Measurements from ENCODE around the gene PPL.

Gene PPL

DNA sequence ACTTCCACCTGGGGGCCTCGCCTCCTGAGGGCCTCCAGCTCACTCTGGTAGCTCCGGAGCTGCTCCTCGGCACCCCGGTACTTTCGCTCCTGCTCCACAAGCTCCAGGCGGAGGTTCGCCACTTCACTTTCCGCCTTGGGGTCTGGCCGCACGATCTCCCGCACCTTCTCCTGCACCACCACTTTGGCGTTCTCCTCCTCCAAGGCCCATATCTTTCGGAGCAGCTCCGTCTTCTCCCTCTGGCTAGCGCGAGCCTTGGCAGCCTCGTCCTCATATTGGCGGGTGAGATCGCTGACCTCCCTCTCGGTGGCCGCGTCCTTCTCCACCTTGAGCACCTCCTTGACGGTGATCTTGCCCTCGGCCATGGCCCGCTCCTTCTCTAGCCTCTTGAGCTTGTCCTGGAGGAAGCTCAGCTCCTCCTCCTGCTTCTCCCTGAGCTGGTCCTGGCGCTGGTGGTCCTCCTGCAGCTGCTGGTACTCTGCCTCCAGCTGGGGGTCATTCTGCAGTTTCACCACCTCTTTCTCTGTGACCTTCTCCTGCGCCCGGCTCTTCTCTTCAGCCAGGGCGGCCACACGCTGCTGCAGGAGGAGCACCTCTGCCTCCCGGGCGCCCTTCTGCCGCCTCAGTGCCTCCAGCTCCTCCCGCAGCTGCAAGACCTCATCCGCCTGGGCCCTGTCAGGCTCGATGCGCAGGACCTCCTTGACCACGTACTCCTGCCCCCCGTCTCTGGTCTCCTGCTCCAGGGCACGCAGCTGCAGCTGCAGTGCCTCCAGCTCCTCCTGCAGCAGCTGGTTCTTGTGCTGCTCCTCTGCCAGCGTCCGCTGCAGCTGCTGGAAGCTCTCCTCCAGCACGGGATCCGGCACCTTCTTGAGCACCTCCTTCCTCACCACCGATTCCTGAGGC, 51.7 kb downstream of the PPL start:
- no peak for DNase-seq

DNA sequence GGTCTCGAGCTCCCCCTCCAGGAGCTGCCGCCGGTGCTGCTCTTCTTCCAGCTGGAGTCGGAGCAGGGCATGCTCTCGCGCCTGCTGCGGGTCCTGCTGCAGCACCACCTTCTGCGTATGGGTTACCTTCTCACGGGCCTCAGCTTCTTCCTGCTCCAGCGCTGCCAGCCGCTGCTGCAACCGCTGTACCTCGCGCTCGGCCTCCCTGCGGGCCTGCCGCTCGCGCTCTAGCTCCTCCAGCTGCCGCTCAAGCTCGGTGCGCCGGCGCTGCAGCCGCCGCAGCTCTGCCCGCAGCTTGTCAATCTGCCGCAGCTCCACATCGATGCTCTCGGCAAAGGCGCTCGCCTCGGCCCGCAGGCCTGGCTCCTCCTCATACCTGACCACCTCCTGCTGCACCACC, 52.7 kb downstream of the PPL start:
- no peak for DNase-seq

DNA sequence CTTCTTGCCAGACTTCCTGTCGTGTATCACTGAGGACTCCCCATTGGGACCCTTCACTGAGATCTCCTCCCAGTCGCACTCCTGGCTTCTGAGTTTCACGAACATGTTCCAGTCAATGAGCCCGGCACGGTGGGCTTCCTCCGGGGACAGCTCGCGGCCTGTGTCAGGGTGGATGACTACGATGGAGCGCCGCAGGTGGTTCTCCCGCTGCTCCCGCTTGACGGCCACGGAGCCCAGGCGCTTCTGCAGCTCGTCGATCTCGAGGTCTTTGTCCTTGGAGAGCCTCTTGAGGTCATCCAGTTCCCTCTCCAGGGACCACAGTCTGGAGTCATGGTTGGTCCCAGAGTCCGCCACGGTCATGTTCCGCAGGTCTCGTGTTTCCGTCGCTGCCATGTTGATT, 53.4 kb downstream of the PPL start:
- DNase-seq, result no peak

DNA sequence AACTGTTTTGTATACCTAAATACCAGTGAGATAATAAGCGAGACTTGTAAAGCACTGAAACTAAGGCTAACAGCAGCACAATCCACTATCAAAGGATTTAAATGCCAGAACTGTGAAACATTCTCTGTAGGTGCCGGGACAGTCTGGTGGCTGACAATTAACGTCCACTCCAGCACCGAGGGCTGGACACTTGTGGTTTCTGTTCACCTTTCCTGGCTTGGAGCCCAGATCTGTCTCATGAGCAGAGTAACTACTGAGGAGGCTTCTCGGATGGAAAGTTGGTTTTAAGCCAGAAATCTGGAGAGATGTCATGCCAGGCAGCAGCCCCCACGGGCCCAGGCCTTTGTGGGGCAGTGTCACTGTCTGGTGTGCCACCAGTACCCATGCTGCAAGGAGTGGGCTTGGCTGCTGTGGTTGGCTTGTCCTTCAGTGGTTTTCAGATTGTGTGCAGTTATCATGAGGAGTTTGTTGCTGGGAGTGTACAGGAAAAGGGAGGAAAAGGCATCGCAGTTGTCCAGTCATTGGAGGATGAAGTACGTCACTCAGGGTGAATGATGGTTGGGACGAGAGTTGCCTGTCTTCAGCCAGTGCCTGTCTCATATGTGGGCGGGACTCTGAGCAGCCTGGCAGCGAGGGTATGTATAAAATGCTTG, 54.2 kb downstream of the PPL start:
- DNase-seq, result peak in 1 of 2 experiments; percentile 29

DNA sequence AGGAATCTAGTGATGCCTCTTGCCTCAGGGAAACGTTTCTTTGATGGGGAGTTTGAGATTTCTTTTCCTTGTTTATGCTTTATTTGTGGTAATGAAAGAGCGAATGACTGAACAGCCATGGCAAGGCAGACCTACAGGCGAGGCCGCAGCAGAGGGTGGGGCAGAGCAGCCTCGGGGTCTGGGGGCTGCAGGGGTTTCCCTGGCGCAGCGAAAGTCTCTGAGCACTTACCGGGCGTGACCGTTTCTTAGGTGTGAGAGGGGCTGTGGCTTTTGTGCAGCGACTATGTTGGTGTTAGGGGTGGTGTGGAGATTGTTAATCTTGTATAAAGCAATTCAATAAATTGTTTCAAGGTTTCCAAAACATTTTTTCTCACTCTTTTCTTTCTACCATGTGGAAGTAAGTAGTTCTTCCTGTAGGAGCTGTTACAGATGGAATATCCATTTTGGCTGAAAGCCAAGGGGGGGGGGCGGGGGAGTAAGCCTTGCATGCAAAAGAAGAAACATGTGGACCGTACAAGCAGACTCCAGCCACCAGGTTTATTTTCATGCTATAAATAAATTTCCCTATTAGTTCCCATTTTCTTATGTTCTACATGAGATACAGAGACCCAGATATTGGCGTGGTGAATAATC, 54.8 kb downstream of the PPL start:
- DNase-seq, result peak in 1 of 2 experiments; percentile 36

DNA sequence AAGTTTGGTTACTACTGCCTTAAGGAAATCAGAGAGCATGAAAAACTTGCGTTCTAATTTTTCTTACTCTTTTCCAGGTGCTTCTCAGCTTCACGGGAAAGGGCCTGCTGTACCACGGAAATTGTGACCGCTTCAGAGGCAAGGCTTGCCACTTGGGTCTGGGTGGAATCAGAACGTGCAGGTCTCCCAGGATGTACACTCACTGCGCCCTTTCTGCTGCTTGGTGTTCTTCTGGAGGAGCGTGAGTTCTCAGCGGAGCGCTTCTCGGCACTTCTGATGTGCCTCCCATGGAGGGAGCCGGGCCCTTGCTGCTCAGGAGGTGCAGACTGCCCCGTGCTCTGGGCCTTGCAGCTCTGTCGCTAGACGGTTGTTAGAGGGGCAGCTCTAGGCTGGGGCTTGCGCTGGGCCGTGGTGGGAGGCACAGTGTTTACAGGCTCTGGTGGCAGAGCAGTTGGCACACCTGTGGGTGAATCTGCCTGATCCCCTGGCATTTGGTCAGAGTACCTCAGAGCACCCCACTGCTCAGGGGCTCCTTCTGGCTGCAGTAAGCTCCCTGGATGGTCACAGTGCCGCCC, 56.9 kb downstream of the PPL start:
- DNase-seq, result no peak

DNA sequence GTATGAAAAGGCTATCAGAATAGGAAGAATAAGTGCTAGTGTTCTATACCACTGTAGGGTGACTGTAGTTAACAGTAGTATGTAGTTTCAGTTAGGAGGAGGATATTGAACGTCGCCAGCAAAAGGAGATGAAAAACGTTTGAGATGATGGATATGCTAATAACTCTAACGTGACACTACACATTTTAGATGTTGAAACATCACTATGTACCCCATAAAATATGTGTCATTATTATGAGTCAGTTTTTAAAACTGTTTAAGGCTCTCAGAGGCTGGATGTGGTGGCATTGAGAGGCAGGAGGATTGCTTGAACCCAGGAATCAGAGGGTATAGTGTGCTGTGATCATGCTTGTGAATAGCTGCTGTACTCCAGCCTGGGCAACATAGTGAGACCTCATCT, 57.9 kb downstream of the PPL start:
- DNase-seq, result no peak

DNA sequence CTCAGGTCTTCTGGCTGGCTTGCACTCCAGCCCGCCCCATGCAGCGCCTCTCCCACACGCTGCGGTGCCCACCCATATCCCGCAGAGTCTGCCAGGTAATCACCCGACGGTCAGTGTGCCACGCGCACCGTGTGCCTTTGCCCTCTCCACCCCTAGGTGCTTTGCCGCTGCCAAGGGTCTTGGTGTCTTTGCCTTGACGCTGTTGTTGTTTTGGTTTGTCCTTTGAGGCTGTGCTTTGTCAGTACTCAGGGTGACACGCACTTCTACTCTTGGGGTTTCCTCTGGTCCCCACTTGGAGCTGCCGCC, 59.6 kb downstream of the PPL start:
- DNase-seq, result no peak

DNA sequence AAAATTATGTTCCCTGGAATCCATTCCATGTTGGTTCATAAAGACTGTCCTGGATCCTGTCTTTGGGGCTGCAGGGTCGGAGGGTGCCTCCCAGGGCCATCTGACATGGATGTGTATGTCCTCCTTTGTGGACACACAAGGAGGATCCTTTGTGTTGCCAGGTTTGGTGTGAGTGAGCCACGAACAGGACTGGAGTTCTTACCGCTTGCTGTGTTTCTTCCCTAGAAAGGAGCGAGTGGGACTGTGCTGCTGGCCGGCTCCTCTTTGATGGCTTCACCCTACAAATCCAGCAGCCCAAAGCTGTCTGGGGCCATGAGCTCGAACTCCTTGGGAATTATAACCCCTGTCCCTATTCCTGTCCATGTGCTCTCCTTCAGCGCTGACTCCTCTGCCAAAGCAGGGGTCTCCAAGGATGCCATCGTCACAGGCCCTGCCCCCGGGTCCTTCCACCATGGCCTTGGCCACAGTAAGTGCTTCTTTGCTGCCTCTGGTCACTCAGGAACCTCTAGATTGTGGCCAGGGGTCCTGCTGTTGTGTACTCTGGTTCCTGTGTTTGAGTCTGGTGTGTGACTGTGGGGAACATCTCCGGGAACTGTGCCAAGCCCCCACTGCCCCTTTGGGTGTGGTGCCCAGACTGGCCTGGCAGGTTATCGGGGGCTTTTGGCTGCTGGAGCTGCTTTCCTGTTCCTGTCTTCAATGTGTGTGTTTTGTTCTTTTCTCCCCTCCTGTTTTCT, 60.1 kb downstream of the PPL start:
- no peak for DNase-seq

DNA sequence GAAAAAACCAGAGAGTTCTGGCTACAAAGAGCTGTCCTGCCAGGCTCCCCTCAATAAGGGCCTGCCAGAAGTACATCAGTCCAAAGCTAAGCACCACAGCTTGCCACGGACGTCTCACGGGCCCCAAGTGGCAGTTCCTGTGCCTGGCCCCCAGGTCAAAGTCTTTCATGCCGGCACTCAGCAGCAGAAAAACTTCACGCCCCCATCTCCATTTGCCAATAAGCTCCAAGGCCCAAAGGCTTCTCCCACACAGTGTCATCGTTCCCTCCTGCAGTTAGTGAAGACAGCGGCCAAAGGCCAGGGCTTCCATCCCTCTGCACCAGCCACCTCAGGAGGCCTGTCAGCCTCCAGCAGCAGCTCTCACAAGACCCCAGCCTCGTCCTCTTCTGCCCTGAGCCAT, 62.3 kb downstream of the PPL start:
- DNase-seq, result no peak

DNA sequence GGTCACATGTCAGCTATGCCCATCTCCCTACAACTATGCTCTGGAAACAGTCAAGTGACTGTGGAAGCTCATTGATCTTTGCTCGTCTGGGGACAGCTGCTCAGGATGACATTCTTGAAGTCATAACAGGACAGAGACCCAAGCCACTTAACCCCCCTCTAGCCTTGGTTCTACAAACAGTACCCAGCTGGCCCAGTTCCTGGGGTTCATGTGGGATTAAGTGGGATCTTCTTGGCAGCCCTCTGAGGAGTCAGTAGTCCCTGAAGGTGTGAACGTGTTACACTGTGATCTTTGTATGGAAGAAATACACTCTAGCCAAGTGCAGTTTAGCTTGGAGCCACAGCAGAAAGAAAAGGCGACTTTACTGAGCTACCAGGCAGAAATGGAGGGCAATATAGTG, 63.9 kb downstream of the PPL start:
- no peak for DNase-seq

DNA sequence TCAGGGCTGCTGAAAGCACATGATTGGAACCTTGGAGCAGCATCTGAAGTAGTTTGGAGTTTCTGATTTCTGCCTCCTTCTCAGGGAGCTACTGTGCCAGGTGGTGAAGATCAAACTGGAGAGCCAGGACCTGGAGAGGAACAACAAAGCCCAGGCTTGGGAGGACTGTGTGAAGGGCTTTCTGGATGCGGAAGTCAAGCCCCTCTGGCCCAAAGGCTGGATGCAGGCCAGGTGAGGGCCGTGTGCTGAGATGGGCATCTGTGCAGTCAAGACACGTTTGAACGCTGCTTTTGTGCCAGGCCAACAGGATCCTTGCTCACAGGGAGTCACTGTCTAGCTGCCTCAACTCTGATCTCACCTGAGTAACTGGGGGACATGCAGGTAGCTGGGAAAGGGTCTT, 65.9 kb downstream of the PPL start:
- peak in 1 of 2 experiments; percentile 12 for DNase-seq

DNA sequence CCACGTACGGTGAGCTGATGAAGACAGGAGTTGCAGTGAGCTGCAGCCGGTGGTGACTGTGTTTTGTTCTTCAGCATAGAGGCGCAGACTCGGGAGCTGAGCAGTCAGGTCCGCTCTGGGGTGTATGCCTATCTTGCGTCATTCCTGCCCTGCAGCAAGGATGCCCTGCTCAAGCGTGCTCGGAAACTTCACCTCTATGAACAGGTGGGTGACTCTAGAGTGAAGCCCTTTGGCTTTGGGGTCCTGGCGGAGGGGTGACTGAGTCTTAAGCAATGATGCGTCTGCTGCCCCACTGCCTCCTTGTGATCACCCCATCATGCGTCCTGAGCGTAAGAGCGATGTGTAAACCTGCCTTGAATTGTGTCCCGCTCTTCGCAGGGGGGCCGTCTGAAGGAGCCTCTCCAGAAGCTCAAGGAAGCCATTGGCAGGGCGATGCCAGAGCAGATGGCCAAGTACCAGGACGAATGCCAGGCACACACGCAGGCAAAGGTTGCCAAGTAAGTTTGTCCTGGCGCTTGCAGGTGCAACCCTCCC, 66.7 kb downstream of the PPL start:
- peak in 1 of 2 experiments; percentile 74 for DNase-seq

DNA sequence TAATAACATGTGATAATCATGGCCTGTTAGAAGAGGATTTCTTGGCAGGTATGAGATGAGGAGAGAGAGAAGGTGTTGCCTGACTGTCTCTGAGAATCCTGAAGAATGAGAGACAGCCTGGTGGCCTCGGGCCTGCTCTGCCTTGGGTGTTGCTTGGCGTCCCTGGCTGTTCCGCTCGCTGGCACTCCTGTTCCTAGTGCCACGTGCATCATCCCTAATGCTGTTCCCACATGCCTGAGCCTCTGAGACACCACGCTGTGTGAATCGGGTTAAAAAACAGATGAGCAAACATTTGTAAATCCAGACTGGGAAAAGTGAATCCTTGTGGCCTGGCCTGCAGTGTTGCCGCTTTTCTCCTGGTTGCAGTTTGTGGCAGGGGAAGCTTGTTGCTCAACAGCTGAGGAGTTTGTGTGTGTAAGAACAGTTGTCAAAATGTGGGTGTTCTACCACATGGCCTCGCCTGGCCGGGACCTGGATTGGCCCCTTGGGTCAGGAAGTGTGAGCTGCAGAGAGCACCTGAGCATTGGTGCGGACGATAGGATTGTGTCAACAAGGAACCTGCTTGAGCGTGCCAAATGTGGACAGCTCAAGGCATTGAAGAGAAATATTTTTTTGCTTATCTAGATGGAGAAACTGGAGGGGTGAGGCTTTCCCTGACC, 67.7 kb downstream of the PPL start:
- peak in 1 of 2 experiments; percentile 2 for DNase-seq

DNA sequence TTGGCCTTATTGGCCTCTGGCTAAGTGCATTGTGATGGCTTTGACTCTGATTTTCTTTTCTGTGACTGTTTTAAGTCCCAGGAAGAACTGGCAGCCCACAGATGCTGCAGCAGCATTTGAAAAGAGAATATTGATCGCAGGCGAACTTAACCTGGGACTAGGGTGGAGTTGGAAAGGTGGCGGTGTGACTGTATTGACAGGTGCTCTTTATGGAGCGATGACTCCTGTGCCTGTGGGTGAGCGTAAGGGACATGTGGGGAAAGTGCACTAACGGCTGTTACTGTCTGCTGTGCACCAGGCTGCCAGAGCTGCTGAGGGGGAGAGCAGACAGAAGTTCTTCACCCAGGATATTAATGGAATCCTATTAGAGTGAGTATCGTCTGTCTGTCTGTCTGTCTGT, 68.4 kb downstream of the PPL start:
- no peak for DNase-seq

DNA sequence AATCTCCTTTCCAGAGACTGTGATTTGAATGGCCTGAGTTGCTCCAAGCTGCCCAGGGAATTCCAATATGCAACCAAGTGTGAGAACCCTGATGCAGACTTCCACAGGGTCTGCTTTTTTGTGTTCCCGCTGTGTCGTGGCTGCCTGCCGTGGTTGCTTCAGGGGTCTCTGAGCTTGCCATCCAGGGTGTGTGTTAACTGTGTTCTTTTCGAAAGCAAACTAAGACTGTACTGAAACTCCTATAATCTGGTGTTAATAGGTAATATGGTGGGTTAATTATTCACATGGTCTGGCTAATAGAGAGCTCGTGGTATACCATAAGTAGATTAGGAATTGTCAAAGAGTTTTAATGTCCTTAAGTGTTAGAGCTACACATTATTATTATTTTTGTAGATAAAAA, 68.9 kb downstream of the PPL start:
- no peak for DNase-seq

DNA sequence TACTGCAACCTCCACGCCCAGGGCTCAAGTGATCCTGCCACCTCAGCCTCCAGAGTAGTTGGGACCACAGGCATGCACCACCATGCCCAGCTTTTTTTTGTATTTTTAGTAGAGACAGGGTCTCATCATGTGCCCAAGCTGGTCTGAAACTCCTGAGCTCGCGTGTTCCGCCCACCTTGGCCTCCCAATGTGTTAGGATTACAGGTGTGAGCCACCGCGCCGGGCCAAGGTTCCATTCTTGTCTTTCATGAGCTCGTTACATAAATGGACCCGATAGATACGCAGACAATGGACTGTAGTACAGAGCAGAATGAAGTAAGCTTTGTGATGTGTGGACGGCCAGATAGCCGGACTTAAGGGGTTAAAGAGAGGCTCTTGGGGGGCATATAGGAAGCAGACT, 70.4 kb downstream of the PPL start:
- no peak for DNase-seq

DNA sequence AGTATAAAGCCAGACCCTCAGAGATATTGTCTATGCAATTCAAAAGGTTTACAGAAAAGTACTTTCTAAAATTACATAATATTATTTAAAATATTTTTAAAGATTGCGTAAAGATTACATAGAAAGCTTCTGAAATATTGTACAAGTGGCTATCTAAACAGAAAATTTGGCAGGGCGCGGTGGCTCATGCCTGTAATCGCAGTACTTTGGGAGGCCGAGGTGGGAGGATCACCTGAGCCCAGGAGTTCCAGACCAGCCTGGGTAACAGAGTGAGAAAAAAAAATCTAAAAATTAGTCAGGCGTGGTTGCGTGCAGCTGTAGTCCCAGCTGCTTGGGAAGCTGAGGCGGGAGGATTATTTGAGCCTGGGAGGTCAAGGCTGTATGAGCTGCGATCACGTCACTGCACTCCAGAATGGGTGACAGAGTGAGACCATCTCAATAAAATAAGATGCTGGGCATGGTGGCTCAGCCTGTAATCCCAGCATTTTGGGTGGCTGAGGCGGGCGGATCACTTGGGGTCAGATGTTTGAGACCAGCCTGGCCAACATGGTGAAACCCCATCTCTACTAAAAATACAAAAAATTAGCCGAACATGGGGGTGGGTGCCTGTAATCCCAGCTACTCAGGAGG, 71.6 kb downstream of the PPL start:
- no peak for DNase-seq

DNA sequence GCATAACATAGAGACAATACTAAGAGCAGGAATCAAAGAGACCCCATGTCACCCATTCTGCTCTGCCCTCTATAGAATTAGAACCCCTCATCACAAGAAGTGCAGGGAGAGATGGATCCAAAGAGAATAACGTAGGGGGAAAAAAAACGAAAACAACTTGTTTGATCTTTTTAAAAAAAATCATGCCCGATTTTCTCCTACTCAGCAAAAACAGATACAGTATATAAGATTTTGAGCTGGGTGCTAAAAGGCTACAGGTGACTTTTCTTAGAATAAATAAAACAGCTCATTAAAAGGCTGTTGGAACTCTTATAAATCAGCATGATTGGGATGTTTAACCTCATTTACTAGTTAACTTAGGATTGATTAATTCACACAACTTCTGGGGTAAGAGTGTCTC, 72.2 kb downstream of the PPL start:
- no peak for DNase-seq

DNA sequence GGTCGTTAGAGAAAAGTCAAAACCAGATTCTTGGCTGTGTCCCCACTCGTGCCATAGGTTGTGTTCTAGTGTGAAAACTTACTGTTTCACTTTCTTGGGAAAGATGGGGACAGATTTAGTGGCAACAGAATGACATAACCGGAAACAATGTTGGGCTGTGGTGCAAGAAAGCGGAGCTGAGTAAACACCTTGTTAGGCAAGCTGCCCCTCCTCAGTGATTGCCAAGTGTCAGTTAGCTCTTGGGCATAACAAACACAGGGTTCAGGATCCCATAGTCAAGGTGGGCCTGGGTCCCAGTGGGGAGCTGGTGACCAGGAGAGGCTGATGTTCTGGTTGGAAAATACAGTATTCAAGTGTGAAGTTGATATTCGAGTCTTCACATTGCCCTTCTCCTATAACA, 74.3 kb downstream of the PPL start:
- no peak for DNase-seq

DNA sequence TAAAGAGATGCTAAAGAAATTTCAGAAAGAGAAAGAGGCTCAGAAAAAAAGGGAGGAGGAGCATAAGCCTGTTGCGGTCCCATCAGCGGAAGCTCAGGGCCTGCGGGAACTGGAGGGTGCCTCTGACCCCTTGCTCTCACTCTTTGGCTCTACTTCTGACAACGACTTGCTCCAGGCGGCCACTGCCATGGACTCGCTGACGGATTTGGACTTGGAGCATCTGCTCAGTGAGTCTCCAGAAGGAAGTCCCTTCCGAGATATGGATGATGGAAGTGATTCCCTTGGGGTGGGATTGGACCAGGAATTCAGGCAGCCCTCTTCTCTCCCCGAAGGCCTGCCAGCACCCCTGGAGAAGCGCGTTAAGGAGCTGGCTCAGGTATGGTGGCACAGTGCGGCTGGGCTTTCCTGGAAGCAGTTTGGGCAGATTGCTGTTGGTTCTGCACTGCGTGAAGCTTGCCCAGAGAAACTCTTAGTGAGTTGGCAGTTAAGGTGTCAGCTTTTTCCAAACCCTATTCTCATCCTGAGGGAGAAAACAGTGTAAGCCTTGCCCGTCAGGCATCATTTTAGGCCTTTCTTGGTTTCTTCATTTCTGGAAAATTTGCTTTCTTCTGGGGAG, 76.1 kb downstream of the PPL start:
- no peak for DNase-seq
